ENCODE data around the gene RHBDL2. TPM values are rescaled to one million over a fixed set of nuclear protein-coding genes. Genes with fewer than 3 reads are reported as not detected.
"Not testable (repeated sequence)": the region's sequence is repeated elsewhere in the genome, so short reads cannot be mapped to it uniquely, and the experiment has no call there.

Gene RHBDL2
- total RNA-seq, 2 donors from 2014 or later, result not detected

GRCh38 chr1:38848071-38848470 lies 93.6 kb downstream of the RHBDL2 start:
- Mint-ChIP-seq H3K27me3 (ENCODE audit: insufficient read depth) (no peaks in the 10 kb centered on the region), H3K36me3 (ENCODE audit: low read depth) (peaks cover 64% of the 10 kb centered on the region), H3K4me1 (peaks cover 10% of the 10 kb centered on the region), H3K4me3 (no peak overlapping the region), H3K27ac (no peak overlapping the region), H3K9me3 (peaks cover 1% of the 10 kb centered on the region)
- Histone ChIP-seq H3K27me3 (ENCODE audit: control insufficient read depth, insufficient read depth, low read length, poor library complexity, severe bottlenecking) (no peaks in the 10 kb centered on the region), H3K4me3 (ENCODE audit: low read length) (no peak overlapping the region), H3K9ac (ENCODE audit: extremely low read depth, low read length, poor library complexity, severe bottlenecking) (no peak overlapping the region), H3K4me1 (ENCODE audit: control insufficient read depth, insufficient read depth, low read length) (no peaks in the 10 kb centered on the region), H3K36me3 (ENCODE audit: control insufficient read depth, insufficient read depth, low read length) (peaks cover 87% of the 10 kb centered on the region), H3K9me3 (ENCODE audit: control insufficient read depth, low read length) (peaks cover 7% of the 10 kb centered on the region), H3K27ac (ENCODE audit: low read depth, low read length) (no peak overlapping the region)
- no peak for DNase-seq
- TF ChIP-seq, protein P1, sequence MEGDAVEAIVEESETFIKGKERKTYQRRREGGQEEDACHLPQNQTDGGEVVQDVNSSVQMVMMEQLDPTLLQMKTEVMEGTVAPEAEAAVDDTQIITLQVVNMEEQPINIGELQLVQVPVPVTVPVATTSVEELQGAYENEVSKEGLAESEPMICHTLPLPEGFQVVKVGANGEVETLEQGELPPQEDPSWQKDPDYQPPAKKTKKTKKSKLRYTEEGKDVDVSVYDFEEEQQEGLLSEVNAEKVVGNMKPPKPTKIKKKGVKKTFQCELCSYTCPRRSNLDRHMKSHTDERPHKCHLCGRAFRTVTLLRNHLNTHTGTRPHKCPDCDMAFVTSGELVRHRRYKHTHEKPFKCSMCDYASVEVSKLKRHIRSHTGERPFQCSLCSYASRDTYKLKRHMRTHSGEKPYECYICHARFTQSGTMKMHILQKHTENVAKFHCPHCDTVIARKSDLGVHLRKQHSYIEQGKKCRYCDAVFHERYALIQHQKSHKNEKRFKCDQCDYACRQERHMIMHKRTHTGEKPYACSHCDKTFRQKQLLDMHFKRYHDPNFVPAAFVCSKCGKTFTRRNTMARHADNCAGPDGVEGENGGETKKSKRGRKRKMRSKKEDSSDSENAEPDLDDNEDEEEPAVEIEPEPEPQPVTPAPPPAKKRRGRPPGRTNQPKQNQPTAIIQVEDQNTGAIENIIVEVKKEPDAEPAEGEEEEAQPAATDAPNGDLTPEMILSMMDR (conservative IDR thresholded peaks at IDR 0.05), result no peak
- 100% methylated on average over 1 of the region's 1 CpG; no CpG with 5 or more reads in 1 of the 2 experiments for WGBS, 2 experiments (ENCODE audit: insufficient coverage in 1 of 2, insufficient read length in 1 of 2)

GRCh38 chr1:38846210-38846609 lies 95.4 kb downstream of the RHBDL2 start:
- Mint-ChIP-seq H3K27ac (no peak overlapping the region), H3K4me1 (peaks cover 6% of the 10 kb centered on the region), H3K27me3 (ENCODE audit: insufficient read depth) (no peaks in the 10 kb centered on the region), H3K4me3 (no peak overlapping the region), H3K9me3 (peaks cover 1% of the 10 kb centered on the region), H3K36me3 (ENCODE audit: low read depth) (peaks cover 61% of the 10 kb centered on the region)
- H3K4me1 ChIP-seq (ENCODE audit: control insufficient read depth, insufficient read depth, low read length), result no peaks in the 10 kb centered on the region
- no peaks in the 10 kb centered on the region for H3K27me3 ChIP-seq (ENCODE audit: control insufficient read depth, insufficient read depth, low read length, poor library complexity, severe bottlenecking)
- no peak for DNase-seq
- TF ChIP-seq, protein P1 (conservative IDR thresholded peaks at IDR 0.05), result no peak
- H3K9me3 ChIP-seq (ENCODE audit: control insufficient read depth, low read length), result peaks cover 7% of the 10 kb centered on the region
- no peak overlapping the region for H3K4me3 ChIP-seq (ENCODE audit: low read length)
- peaks cover 77% of the 10 kb centered on the region for H3K36me3 ChIP-seq (ENCODE audit: control insufficient read depth, insufficient read depth, low read length)
- 93 to 100% methylated on average over 3 of the region's 3 CpGs for WGBS, 2 experiments (ENCODE audit: insufficient coverage in 1 of 2, insufficient read length in 1 of 2)
- H3K9ac ChIP-seq (ENCODE audit: extremely low read depth, low read length, poor library complexity, severe bottlenecking), result no peak overlapping the region
- H3K27ac ChIP-seq (ENCODE audit: low read depth, low read length), result no peak overlapping the region

DNA sequence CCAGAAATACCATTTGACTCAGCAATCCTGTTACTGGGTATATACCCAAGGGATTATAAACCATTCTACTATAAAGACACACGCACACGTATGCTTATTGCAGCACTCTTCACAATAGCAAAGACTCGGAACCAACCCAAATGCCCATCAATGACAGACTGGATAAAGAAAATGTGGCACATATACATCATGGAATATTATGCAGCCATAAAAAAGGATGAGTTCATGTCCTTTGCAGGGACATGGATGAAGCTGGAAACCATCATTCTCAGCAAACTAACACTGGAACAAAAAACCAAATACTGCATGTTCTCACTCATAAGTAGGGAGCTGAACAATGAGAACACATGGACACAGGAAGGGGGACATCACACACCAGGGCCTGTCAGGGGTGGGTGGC lies 96.5 kb downstream of the RHBDL2 start:
- H3K4me1 Mint-ChIP-seq; H3K4me3 Mint-ChIP-seq; H3K4me1 ChIP-seq (ENCODE audit: control insufficient read depth, insufficient read depth, low read length); H3K27ac ChIP-seq (ENCODE audit: low read depth, low read length); H3K9me3 Mint-ChIP-seq; DNase-seq; H3K27me3 ChIP-seq (ENCODE audit: control insufficient read depth, insufficient read depth, low read length, poor library complexity, severe bottlenecking); H3K4me3 ChIP-seq (ENCODE audit: low read length); H3K27me3 Mint-ChIP-seq (ENCODE audit: insufficient read depth); H3K9me3 ChIP-seq (ENCODE audit: control insufficient read depth, low read length); H3K9ac ChIP-seq (ENCODE audit: extremely low read depth, low read length, poor library complexity, severe bottlenecking); H3K27ac Mint-ChIP-seq: not testable (repeated sequence)
- peaks cover 72% of the 10 kb centered on the region for H3K36me3 ChIP-seq (ENCODE audit: control insufficient read depth, insufficient read depth, low read length)
- H3K36me3 Mint-ChIP-seq (ENCODE audit: low read depth), result peaks cover 58% of the 10 kb centered on the region
- WGBS, 2 experiments (ENCODE audit: insufficient coverage in 1 of 2, insufficient read length in 1 of 2), result 90 to 100% methylated on average over 2 to 3 of the region's 3 CpGs

GRCh38 chr1:38840281-38840680 lies 101.3 kb downstream of the RHBDL2 start:
- no peak overlapping the region for H3K9ac ChIP-seq (ENCODE audit: extremely low read depth, low read length, poor library complexity, severe bottlenecking)
- peaks cover 6% of the 10 kb centered on the region for H3K4me1 Mint-ChIP-seq
- WGBS, 2 experiments (ENCODE audit: insufficient coverage in 1 of 2, insufficient read length in 1 of 2), result 90 to 95% methylated on average over 2 of the region's 2 CpGs
- H3K27ac ChIP-seq (ENCODE audit: low read depth, low read length), result no peak overlapping the region
- peaks cover 2% of the 10 kb centered on the region for H3K9me3 ChIP-seq (ENCODE audit: control insufficient read depth, low read length)
- H3K27ac Mint-ChIP-seq, result no peak overlapping the region
- no peak overlapping the region for H3K4me3 Mint-ChIP-seq
- no peaks in the 10 kb centered on the region for H3K27me3 Mint-ChIP-seq (ENCODE audit: insufficient read depth)
- H3K9me3 Mint-ChIP-seq, result peaks cover 1% of the 10 kb centered on the region
- H3K36me3 ChIP-seq (ENCODE audit: control insufficient read depth, insufficient read depth, low read length), result peaks cover 53% of the 10 kb centered on the region
- peaks cover 48% of the 10 kb centered on the region for H3K36me3 Mint-ChIP-seq (ENCODE audit: low read depth)
- no peak for DNase-seq
- no peak overlapping the region for H3K4me3 ChIP-seq (ENCODE audit: low read length)
- no peaks in the 10 kb centered on the region for H3K4me1 ChIP-seq (ENCODE audit: control insufficient read depth, insufficient read depth, low read length)
- no peaks in the 10 kb centered on the region for H3K27me3 ChIP-seq (ENCODE audit: control insufficient read depth, insufficient read depth, low read length, poor library complexity, severe bottlenecking)
- TF ChIP-seq, protein P1 (conservative IDR thresholded peaks at IDR 0.05), result no peak

Data from endodermal cell (in vitro differentiated cells).